ENCODE data around the gene DDX17.
"Not testable (repeated sequence)": the region's sequence is repeated elsewhere in the genome, so short reads cannot be mapped to it uniquely, and the experiment has no call there.

DNA sequence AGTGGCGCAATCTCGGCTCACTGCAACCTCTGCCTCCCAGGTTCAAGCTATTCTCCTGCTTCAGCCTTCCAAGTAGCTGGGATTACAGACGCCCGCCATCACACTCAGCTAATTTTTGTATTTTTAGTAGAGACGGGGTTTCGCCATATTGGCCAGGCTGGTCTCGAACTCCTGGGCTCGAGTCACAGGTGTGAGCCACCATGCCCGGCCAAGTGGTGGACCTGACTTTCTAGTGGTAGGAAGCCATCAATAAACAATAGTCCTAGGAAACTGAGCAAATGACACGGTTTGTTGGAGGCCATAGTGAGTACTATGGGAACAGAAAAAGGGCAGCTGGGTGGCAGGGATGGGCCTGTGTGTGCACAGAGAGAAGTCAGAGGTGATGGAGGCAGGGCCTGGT is 35.9 kb downstream of the DDX17 start:
- not testable (repeated sequence) for TF ChIP-seq CTCF (conservative IDR thresholded peaks at IDR 0.05; ENCODE audit: low read length); EZH2phosphoT487 (IDR thresholded peaks at IDR 0.05; ENCODE audit: borderline replicate concordance, low read depth, low read length)
